SK-N-SH (cell line): ENCODE measurements around the gene NHS.

ENCODE experiments used
- CTCF ChIP-seq: fragments of 200-600 bp; sonication (generic); IDR thresholded peaks from 2 replicates; pipeline ENCODE4 v1.6.1; 2017; ENCODE audit warnings: antibody characterized with exemption, mild to moderate bottlenecking, moderate library complexity
- EZH2phosphoT487 ChIP-seq: fragments of 200-600 bp; sonication (generic); IDR thresholded peaks from 2 replicates; pipeline ENCODE4 v1.6.1; 2017; ENCODE audit warnings: low read depth, mixed run types, mild to moderate bottlenecking, antibody characterized with exemption, moderate library complexity, borderline replicate concordance
- FOXM1 ChIP-seq: IDR thresholded peaks from 2 replicates; pipeline ENCODE4 v1.4.0; 2012; ENCODE audit warnings: low read depth, mild to moderate bottlenecking
- GABPA ChIP-seq: IDR thresholded peaks from 2 replicates; pipeline ENCODE4 v1.4.0; 2012; ENCODE audit warnings: low read depth, mild to moderate bottlenecking
- NRF1 ChIP-seq: IDR thresholded peaks from 2 replicates; pipeline ENCODE4 v1.6.1; 2012; ENCODE audit warnings: low read depth, mild to moderate bottlenecking, low read length
- RAD21 ChIP-seq: IDR thresholded peaks from 2 replicates; pipeline ENCODE4 v1.6.1; 2012; ENCODE audit warnings: mild to moderate bottlenecking, low read length
- REST ChIP-seq: IDR thresholded peaks from 2 replicates; pipeline ENCODE4 v1.6.1; 2012; ENCODE audit warnings: mild to moderate bottlenecking, low read depth, low read length, moderate library complexity
- TAF1 ChIP-seq: IDR thresholded peaks from 2 replicates; pipeline ENCODE4 v1.6.1; 2012; ENCODE audit warnings: low read depth, mild to moderate bottlenecking, low read length, moderate library complexity, borderline replicate concordance
- TCF12 ChIP-seq: IDR thresholded peaks from 2 replicates; pipeline ENCODE4 v1.4.0; 2012

- TF ChIP-seq TAF1 (no peak), EZH2phosphoT487 (no peak), FOXM1 (no peak), CTCF (peak; percentile 75), REST (no peak), TCF12 (no peak), RAD21 (peak; percentile 69), NRF1 (no peak), GABPA (no peak)
These were observed 160.2 kb downstream of the NHS start for GRCh38 chrX:17535229-17535628.
